HCT116 (cell line): Measurements from ENCODE around the gene CEACAM18. TPM values are rescaled to one million over a fixed set of nuclear protein-coding genes. Genes with fewer than 3 reads are reported as not detected.

ENCODE experiments used
- ATAC-seq: fragments of 200-7000 bp; cut with Tn5 transposase; 2 replicates; pipeline ENCODE4 v1.9.1; 2020; ENCODE audit warnings: mild to moderate bottlenecking, moderate library complexity
- BruUV-seq: library from RNA; stranded (reverse); fragments of 400-500 nt; replicated peaks from 2 replicates; lab custom pipeline; 2021; lab: Mats Ljungman, UMichigan
- CTCF ChIA-PET: fragments of 300-600 bp; sonication (Branson Sonifier 250); formaldehyde crosslinking; loops from one replicate; lab custom pipeline; 2021; ENCODE audit warnings: antibody characterized with exemption; lab: Charles Lee
- POLR2A ChIA-PET: fragments of 300-600, 350-600 bp; sonication (Branson Sonifier 250); formaldehyde crosslinking; loops from one replicate; lab custom pipeline; 2021; ENCODE audit warnings: antibody characterized with exemption; lab: Charles Lee
- RAD21 ChIA-PET, 2 experiments: fragments of 300-600 bp; sonication (Branson Sonifier 250); formaldehyde crosslinking; loops; one replicate each; lab custom pipeline; 2023; ENCODE audit warnings: low total read pairs in 2 of 2; ENCODE audit not compliant: uncharacterized antibody in 2 of 2, unreplicated experiment in 2 of 2, low non-redundant PET in 1 of 2; lab: Charles Lee
- DNase-seq: peaks from one replicate; pipeline ENCODE4 v3.0.0-alpha.2; 2010; ENCODE audit warnings: low read depth, low spot score
- H2AFZ ChIP-seq: fragments of 200-600 bp; shearing (Covaris generic), sonication (generic); 2 replicates; pipeline ENCODE4 v1.6.1; 2017; ENCODE audit warnings: low read depth, mixed run types, mixed read lengths, antibody characterized with exemption, low read length; ENCODE audit not compliant: poor library complexity, severe bottlenecking
- H3K27ac ChIP-seq: 2 replicates; pipeline ENCODE4 v1.5.1; 2012; ENCODE audit warnings: low read depth, low read length
- H3K27me3 ChIP-seq: fragments of 200-600 bp; sonication (generic); 2 replicates; pipeline ENCODE4 v1.6.1; 2016; ENCODE audit warnings: mixed run types, low read length, mixed read lengths; ENCODE audit not compliant: insufficient read depth
- H3K36me3 ChIP-seq, 2 experiments: fragments of 200-500 bp in 1 of 2; fragments of 200-600 bp in 1 of 2; sonication (Bioruptor generic) in 1 of 2; sonication (generic) in 1 of 2; 2 replicates each; pipeline versions ENCODE4 v1.5.1 to v1.6.1; 2014 to 2016; ENCODE audit warnings: low read length in 2 of 2, inconsistent platforms in 1 of 2, mixed read lengths in 1 of 2, mixed run types in 1 of 2; ENCODE audit not compliant: insufficient read depth in 2 of 2, control insufficient read depth in 1 of 2
- H3K4me1 ChIP-seq, 2 experiments: fragments of 200-600 bp in 1 of 2; sonication (generic) in 1 of 2; 2 replicates each; pipeline versions ENCODE4 v1.5.1 to v1.6.1; 2012 to 2017; ENCODE audit warnings: low read length in 2 of 2, inconsistent platforms in 1 of 2, mild to moderate bottlenecking in 1 of 2, mixed read lengths in 1 of 2, mixed run types in 1 of 2, moderate library complexity in 1 of 2; ENCODE audit not compliant: insufficient read depth in 2 of 2, control insufficient read depth in 1 of 2
- H3K4me2 ChIP-seq: fragments of 200-600 bp; sonication (generic); 2 replicates; pipeline ENCODE4 v1.6.1; 2017; ENCODE audit warnings: mixed run types, low read length, mixed read lengths
- H3K4me3 ChIP-seq, 2 experiments: fragments of 200-600 bp in 1 of 2; sonication (generic) in 1 of 2; replicated peaks in 1 of 2; 2 replicates each; pipeline ENCODE4 v1.5.1; 2011 to 2016; ENCODE audit warnings: low read length in 2 of 2, control low read depth in 1 of 2, low read depth in 1 of 2, mild to moderate bottlenecking in 1 of 2, mixed read lengths in 1 of 2, mixed run types in 1 of 2
- H3K79me2 ChIP-seq: fragments of 200-600 bp; sonication (generic); 2 replicates; pipeline ENCODE4 v1.6.1; 2017; ENCODE audit warnings: mild to moderate bottlenecking, mixed run types, low read length, moderate library complexity, mixed read lengths; ENCODE audit not compliant: insufficient read depth
- H3K9ac ChIP-seq: fragments of 200-600 bp; sonication (generic); 2 replicates; pipeline ENCODE4 v1.6.1; 2016; ENCODE audit warnings: low read length, mixed read lengths
- H3K9me2 ChIP-seq: fragments of 200-600 bp; sonication (generic), shearing (Covaris generic); 2 replicates; pipeline ENCODE4 v1.6.1; 2017; ENCODE audit warnings: mixed run types, mild to moderate bottlenecking, moderate library complexity; ENCODE audit not compliant: insufficient read depth
- H3K9me3 ChIP-seq, 2 experiments: fragments of 200-500 bp in 1 of 2; fragments of 200-600 bp in 1 of 2; sonication (Bioruptor generic) in 1 of 2; sonication (generic) in 1 of 2; 2 replicates each; pipeline ENCODE4 v1.6.1; 2014 to 2017; ENCODE audit warnings: low read length in 2 of 2, mixed read lengths in 2 of 2, inconsistent platforms in 1 of 2, low read depth in 1 of 2, mild to moderate bottlenecking in 1 of 2, mixed run types in 1 of 2, moderate library complexity in 1 of 2; ENCODE audit not compliant: control insufficient read depth in 1 of 2, insufficient read depth in 1 of 2
- H4K20me1 ChIP-seq: fragments of 200-600 bp; sonication (generic), shearing (Covaris generic); 2 replicates; pipeline ENCODE4 v1.6.1; 2017; ENCODE audit warnings: mixed run types, mild to moderate bottlenecking, moderate library complexity; ENCODE audit not compliant: insufficient read depth
- ATF3 ChIP-seq: IDR thresholded peaks from 2 replicates; pipeline ENCODE4 v1.6.1; 2012
- CTCF ChIP-seq, 3 experiments: fragments of 200-600 bp in 1 of 3; sonication (generic) in 1 of 3; IDR thresholded peaks in 2 of 3; conservative IDR thresholded peaks in 1 of 3; 2 replicates each; pipeline ENCODE4 v1.5.1; 2012 to 2017; ENCODE audit warnings: low read depth in 2 of 3, low read length in 2 of 3, antibody characterized with exemption in 1 of 3, borderline replicate concordance in 1 of 3, control low read depth in 1 of 3, mild to moderate bottlenecking in 1 of 3, mixed read lengths in 1 of 3, mixed run types in 1 of 3, moderate library complexity in 1 of 3; ENCODE audit not compliant: insufficient read depth in 1 of 3
- EGR1 ChIP-seq: IDR thresholded peaks from 2 replicates; pipeline ENCODE4 v1.6.1; 2012; ENCODE audit warnings: low read depth
- EZH2phosphoT487 ChIP-seq: fragments of 200-600 bp; IDR thresholded peaks from 2 replicates; pipeline ENCODE4 v1.6.1; 2018; ENCODE audit warnings: antibody characterized with exemption, borderline replicate concordance
- FOSL1 ChIP-seq: IDR thresholded peaks from 2 replicates; pipeline ENCODE4 v1.6.1; 2012; ENCODE audit warnings: low read depth
- JUND ChIP-seq: IDR thresholded peaks from 2 replicates; pipeline ENCODE4 v1.6.1; 2012
- POLR2A ChIP-seq: IDR thresholded peaks from 2 replicates; pipeline ENCODE4 v1.7.0; 2011; ENCODE audit warnings: borderline replicate concordance; ENCODE audit not compliant: insufficient read depth, insufficient read length; ENCODE audit errors: extremely low read depth
- ZNF274 ChIP-seq: fragments of 200-500 bp; sonication (Bioruptor generic); IDR thresholded peaks from 2 replicates; pipeline ENCODE4 v1.6.1; 2014; ENCODE audit warnings: mild to moderate bottlenecking, low read depth, low read length, inconsistent platforms
- intact Hi-C: fragments of 100-400 bp; cut with micrococcal nuclease; formaldehyde crosslinking; loops from 2 replicates; pipeline ENCODE4 v1.10.0; 2022
- total RNA-seq: library from RNA; stranded (reverse); gene quantifications from one replicate; pipeline ENCODE4 v1.2.1, GENCODE V29; 2021; ENCODE audit not compliant: unreplicated experiment

The CEACAM18 gene
- total RNA-seq, 1 experiment from 2014 or later = not detected

- H3K79me2 ChIP-seq = no peaks in the 10 kb centered on the region
- no TSS peak for BruUV-seq
- no peaks in the 10 kb centered on the region for H3K9me3 ChIP-seq
- peaks cover 13 to 18% of the 10 kb centered on the region in 2 experiments for H3K4me1 ChIP-seq
- RAD21 ChIA-PET = interaction anchor here in 1 of 2 experiments (1.0 kb wide), 1 partner anchor 101 kb away, joined by 3 read pairs; no protein-coding TSS in a partner anchor
- H3K9me2 ChIP-seq = no peaks in the 10 kb centered on the region
- no peak overlapping the region for H3K27ac ChIP-seq
- ATAC-seq = no peak
- no peak overlapping the region for H2AFZ ChIP-seq
- no peak for DNase-seq
- intact Hi-C loops = no loop called here
- H3K27me3 ChIP-seq = peaks cover 18% of the 10 kb centered on the region
- POLR2A ChIA-PET = no interaction called here
- no peak overlapping the region for H3K4me2 ChIP-seq
- CTCF ChIA-PET = interaction anchor here (0.6 to 1.6 kb wide), 2 partner anchors 12 to 221 kb away, joined by 3 to 5 read pairs; no protein-coding TSS in a partner anchor
- TF ChIP-seq EZH2phosphoT487 (no peak), ZNF274 (no peak), FOSL1 (no peak), EGR1 (no peak), ATF3 (no peak), CTCF (IDR thresholded peaks at IDR 0.05 in 2 of 3, conservative IDR thresholded peaks at IDR 0.05 in 1 of 3; ENCODE audit: borderline replicate concordance in 1 of 3, insufficient read depth in 1 of 3, low read depth in 2 of 3, low read length in 2 of 3) (no peak), JUND (no peak), POLR2A (no peak)
- no peak overlapping the region for H3K9ac ChIP-seq
- no peaks in the 10 kb centered on the region for H4K20me1 ChIP-seq
- no peaks in the 10 kb centered on the region for H3K36me3 ChIP-seq
- H3K4me3 ChIP-seq = no peak overlapping the region
Measured at GRCh38 chr19:51440052-51440451, 38.3 kb upstream of the CEACAM18 start.
